ENCODE measurements around the gene ATP11A.

ATP11A gene

GRCh38 chr13:112807653-112808376 is 118.0 kb downstream of the ATP11A start:
- H3K79me2 ChIP-seq (ENCODE audit: low read length): no peaks in the 10 kb centered on the region
- H3K9ac ChIP-seq (ENCODE audit: low read length): no peak overlapping the region
- peaks cover 35% of the 10 kb centered on the region for H3K36me3 ChIP-seq (replicated peaks; ENCODE audit: low read depth, low read length)
- H2AFZ ChIP-seq (ENCODE audit: low read depth, low read length): no peak overlapping the region
- no peaks in the 10 kb centered on the region for H3K9me3 ChIP-seq (ENCODE audit: insufficient read depth, low read length)
- H3K4me2 ChIP-seq (ENCODE audit: low read length): no peak overlapping the region
- no peak overlapping the region for H3K4me3 ChIP-seq (ENCODE audit: low read length)
- peaks cover 33% of the 10 kb centered on the region for H3K4me1 ChIP-seq (ENCODE audit: low read length)
- no peaks in the 10 kb centered on the region for H4K20me1 ChIP-seq (ENCODE audit: insufficient read depth, low read length)
- no peak for TF ChIP-seq EZH2phosphoT487 (IDR thresholded peaks at IDR 0.05; ENCODE audit: low read depth)
- TF ChIP-seq, protein P1, sequence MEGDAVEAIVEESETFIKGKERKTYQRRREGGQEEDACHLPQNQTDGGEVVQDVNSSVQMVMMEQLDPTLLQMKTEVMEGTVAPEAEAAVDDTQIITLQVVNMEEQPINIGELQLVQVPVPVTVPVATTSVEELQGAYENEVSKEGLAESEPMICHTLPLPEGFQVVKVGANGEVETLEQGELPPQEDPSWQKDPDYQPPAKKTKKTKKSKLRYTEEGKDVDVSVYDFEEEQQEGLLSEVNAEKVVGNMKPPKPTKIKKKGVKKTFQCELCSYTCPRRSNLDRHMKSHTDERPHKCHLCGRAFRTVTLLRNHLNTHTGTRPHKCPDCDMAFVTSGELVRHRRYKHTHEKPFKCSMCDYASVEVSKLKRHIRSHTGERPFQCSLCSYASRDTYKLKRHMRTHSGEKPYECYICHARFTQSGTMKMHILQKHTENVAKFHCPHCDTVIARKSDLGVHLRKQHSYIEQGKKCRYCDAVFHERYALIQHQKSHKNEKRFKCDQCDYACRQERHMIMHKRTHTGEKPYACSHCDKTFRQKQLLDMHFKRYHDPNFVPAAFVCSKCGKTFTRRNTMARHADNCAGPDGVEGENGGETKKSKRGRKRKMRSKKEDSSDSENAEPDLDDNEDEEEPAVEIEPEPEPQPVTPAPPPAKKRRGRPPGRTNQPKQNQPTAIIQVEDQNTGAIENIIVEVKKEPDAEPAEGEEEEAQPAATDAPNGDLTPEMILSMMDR (IDR thresholded peaks at IDR 0.05; ENCODE audit: low read depth, low read length): no peak
- no peaks in the 10 kb centered on the region for H3K27me3 ChIP-seq (ENCODE audit: low read depth, low read length)
- H3K27ac ChIP-seq (ENCODE audit: low read length): no peak overlapping the region

GRCh38 chr13:112808377-112809140 is 118.7 kb downstream of the ATP11A start:
- Histone ChIP-seq H3K27me3 (ENCODE audit: low read depth, low read length) (no peaks in the 10 kb centered on the region), H3K4me3 (ENCODE audit: low read length) (no peak overlapping the region), H3K79me2 (ENCODE audit: low read length) (no peaks in the 10 kb centered on the region), H3K9ac (ENCODE audit: low read length) (no peak overlapping the region), H4K20me1 (ENCODE audit: insufficient read depth, low read length) (no peaks in the 10 kb centered on the region), H3K9me3 (ENCODE audit: insufficient read depth, low read length) (no peaks in the 10 kb centered on the region), H3K4me1 (ENCODE audit: low read length) (peaks cover 27% of the 10 kb centered on the region), H3K36me3 (replicated peaks; ENCODE audit: low read depth, low read length) (peaks cover 41% of the 10 kb centered on the region), H2AFZ (ENCODE audit: low read depth, low read length) (no peak overlapping the region), H3K4me2 (ENCODE audit: low read length) (no peak overlapping the region), H3K27ac (ENCODE audit: low read length) (no peak overlapping the region)
- no peak for TF ChIP-seq EZH2phosphoT487 (IDR thresholded peaks at IDR 0.05; ENCODE audit: low read depth)
- TF ChIP-seq, protein P1 (IDR thresholded peaks at IDR 0.05; ENCODE audit: low read depth, low read length): no peak

- Histone ChIP-seq H3K9ac (ENCODE audit: low read length) (no peak overlapping the region), H3K9me3 (ENCODE audit: insufficient read depth, low read length) (no peaks in the 10 kb centered on the region), H3K4me1 (ENCODE audit: low read length) (peaks cover 18% of the 10 kb centered on the region), H3K4me3 (ENCODE audit: low read length) (no peak overlapping the region), H4K20me1 (ENCODE audit: insufficient read depth, low read length) (no peaks in the 10 kb centered on the region), H3K4me2 (ENCODE audit: low read length) (no peak overlapping the region), H3K79me2 (ENCODE audit: low read length) (no peaks in the 10 kb centered on the region), H2AFZ (ENCODE audit: low read depth, low read length) (no peak overlapping the region), H3K36me3 (replicated peaks; ENCODE audit: low read depth, low read length) (peaks cover 43% of the 10 kb centered on the region), H3K27me3 (ENCODE audit: low read depth, low read length) (no peaks in the 10 kb centered on the region), H3K27ac (ENCODE audit: low read length) (no peak overlapping the region)
- TF ChIP-seq, protein P1 (IDR thresholded peaks at IDR 0.05; ENCODE audit: low read depth, low read length): no peak
- no peak for TF ChIP-seq EZH2phosphoT487 (IDR thresholded peaks at IDR 0.05; ENCODE audit: low read depth)
Measured at GRCh38 chr13:112809332-112810315, 119.8 kb downstream of the ATP11A start.
